GM11168 (cell line): ENCODE results near the gene DMBX1.

Source experiments
- in situ Hi-C: fragments of 300-500 bp; cut with MboI; formaldehyde crosslinking; loops from one replicate; pipeline ENCODE4 v1.12.0; 2022; ENCODE audit warnings: low sequenced_read_pairs; ENCODE audit not compliant: unreplicated experiment

The DMBX1 gene

GRCh38 chr1:46489638-46490405 is at the start of gene DMBX1:
Gene DMBX1 (plus strand): TSS chr1:46489836. CDS start chr1:46507011, 17,175 bp downstream.
- in situ Hi-C loops: no loop called here

- in situ Hi-C loops: loop anchor here (10.0 kb wide), 1 partner anchor 284 kb away; no protein-coding TSS in a partner anchor
Observed at GRCh38 chr1:46440478-46440877, 49.2 kb upstream of the DMBX1 start.

- in situ Hi-C loops: loop anchor here (10.0 kb wide), 1 partner anchor 282 kb away; no protein-coding TSS in a partner anchor
Observed at GRCh38 chr1:46442317-46443161, 47.1 kb upstream of the DMBX1 start.

GRCh38 chr1:46444466-46444865 is 45.2 kb upstream of the DMBX1 start:
- in situ Hi-C loops: loop anchor here (10.0 kb wide), 1 partner anchor 280 kb away; no protein-coding TSS in a partner anchor

GRCh38 chr1:46445773-46446256 is 43.8 kb upstream of the DMBX1 start:
- in situ Hi-C loops: loop anchor here (5.0 to 10.0 kb wide), 2 partner anchors 91 to 279 kb away; a partner anchor contains a TSS

GRCh38 chr1:46446646-46447498 is 42.8 kb upstream of the DMBX1 start:
- in situ Hi-C loops: loop anchor here (5.0 to 10.0 kb wide), 2 partner anchors 90 to 278 kb away; a partner anchor contains a TSS

GRCh38 chr1:46447499-46448108 is 42.0 kb upstream of the DMBX1 start:
- in situ Hi-C loops: loop anchor here (5.0 to 10.0 kb wide), 2 partner anchors 90 to 277 kb away; a partner anchor contains a TSS

- in situ Hi-C loops: loop anchor here (5.0 to 10.0 kb wide), 2 partner anchors 89 to 276 kb away; a partner anchor contains a TSS
Observed at GRCh38 chr1:46448109-46448911, 41.3 kb upstream of the DMBX1 start.

GRCh38 chr1:46449223-46450159 is 40.1 kb upstream of the DMBX1 start:
- in situ Hi-C loops: loop anchor here (5.0 to 10.0 kb wide), 2 partner anchors 88 to 275 kb away; a partner anchor contains a TSS

GRCh38 chr1:46450160-46450517 is 39.5 kb upstream of the DMBX1 start:
- in situ Hi-C loops: no loop called here

GRCh38 chr1:46451948-46452930 is 37.4 kb upstream of the DMBX1 start:
- in situ Hi-C loops: no loop called here

- in situ Hi-C loops: no loop called here
Observed at GRCh38 chr1:46452931-46453325, 36.7 kb upstream of the DMBX1 start.

GRCh38 chr1:46453449-46453848 is 36.2 kb upstream of the DMBX1 start:
- in situ Hi-C loops: no loop called here

- in situ Hi-C loops: no loop called here
Observed at GRCh38 chr1:46455951-46456350, 33.7 kb upstream of the DMBX1 start.

- in situ Hi-C loops: no loop called here
Observed at GRCh38 chr1:46456411-46456963, 33.1 kb upstream of the DMBX1 start.

- in situ Hi-C loops: no loop called here
Observed at GRCh38 chr1:46457178-46457577, 32.5 kb upstream of the DMBX1 start.
